Mucosa of stomach (tissue), 1 donor: ENCODE data around the gene CASP5.

Experiments used
- H3K27me3 ChIP-seq: one replicate; pipeline ENCODE4 v1.7.0; 2013; ENCODE audit warnings: mild to moderate bottlenecking, low read length; ENCODE audit not compliant: control insufficient read depth, insufficient read depth
- H3K36me3 ChIP-seq: one replicate; pipeline ENCODE4 v1.7.0; 2013; ENCODE audit warnings: low read length; ENCODE audit not compliant: control insufficient read depth, insufficient read depth
- H3K4me1 ChIP-seq: one replicate; pipeline ENCODE4 v1.7.0; 2013; ENCODE audit warnings: mild to moderate bottlenecking, low read length; ENCODE audit not compliant: control insufficient read depth, insufficient read depth
- H3K4me3 ChIP-seq: one replicate; pipeline ENCODE4 v1.7.0; 2013; ENCODE audit warnings: low read length
- H3K9ac ChIP-seq: one replicate; pipeline ENCODE4 v1.7.0; 2013; ENCODE audit warnings: mild to moderate bottlenecking, low read length, moderate library complexity
- H3K9me3 ChIP-seq: one replicate; pipeline ENCODE4 v1.7.0; 2013; ENCODE audit warnings: mild to moderate bottlenecking, low read length, moderate library complexity; ENCODE audit not compliant: control insufficient read depth
- donor health status: Pancreatic carcinoma.

CASP5 gene

DNA sequence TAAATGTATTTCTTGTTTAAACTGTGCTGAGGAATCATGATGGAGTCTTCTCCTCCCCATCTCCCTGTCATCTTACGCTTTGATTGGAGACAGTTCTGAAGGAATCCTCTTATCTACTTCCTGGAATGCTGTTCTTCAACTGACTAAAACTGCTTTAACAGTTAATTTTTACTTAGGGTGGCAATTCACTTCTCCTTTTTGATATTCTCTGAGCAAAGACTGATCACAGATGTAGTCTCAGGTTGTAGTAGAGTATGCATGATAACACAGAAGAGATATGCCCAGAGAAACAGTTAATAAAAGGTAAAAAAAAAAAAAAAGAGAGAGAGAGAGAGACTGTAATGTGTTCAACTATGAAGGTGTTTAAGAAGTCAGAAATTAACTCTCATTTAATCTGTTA, 1.4 kb upstream of the CASP5 start:
- Histone ChIP-seq H3K4me1 (peaks cover 17% of the 10 kb centered on the region), H3K4me3 (no peak overlapping the region), H3K9me3 (no peaks in the 10 kb centered on the region), H3K9ac (no peak overlapping the region), H3K27me3 (no peaks in the 10 kb centered on the region), H3K36me3 (no peaks in the 10 kb centered on the region)

DNA sequence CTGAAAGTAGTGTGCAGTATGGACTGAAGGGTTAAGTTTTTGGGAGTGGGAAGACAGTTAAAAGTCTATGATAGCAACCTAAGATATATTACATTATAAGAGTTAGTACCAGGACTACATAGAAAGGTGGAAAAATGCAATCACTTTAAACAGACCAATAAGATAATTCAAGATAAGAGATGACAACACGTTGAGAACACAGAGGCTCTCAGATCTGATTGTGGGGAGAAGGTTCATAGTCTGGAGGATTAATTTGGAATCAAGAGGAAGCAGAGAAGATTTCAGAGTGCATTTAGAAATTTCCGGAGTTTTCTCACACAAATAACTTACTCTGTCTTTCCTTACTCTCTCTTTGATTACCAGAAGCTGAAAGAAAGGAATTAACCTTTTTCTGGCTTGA, 441 bp downstream of the CASP5 start:
- H3K4me1 ChIP-seq, result peaks cover 11% of the 10 kb centered on the region
- H3K4me3 ChIP-seq, result no peak overlapping the region
- no peaks in the 10 kb centered on the region for H3K9me3 ChIP-seq
- no peak overlapping the region for H3K9ac ChIP-seq
- H3K36me3 ChIP-seq, result no peaks in the 10 kb centered on the region
- no peaks in the 10 kb centered on the region for H3K27me3 ChIP-seq

DNA sequence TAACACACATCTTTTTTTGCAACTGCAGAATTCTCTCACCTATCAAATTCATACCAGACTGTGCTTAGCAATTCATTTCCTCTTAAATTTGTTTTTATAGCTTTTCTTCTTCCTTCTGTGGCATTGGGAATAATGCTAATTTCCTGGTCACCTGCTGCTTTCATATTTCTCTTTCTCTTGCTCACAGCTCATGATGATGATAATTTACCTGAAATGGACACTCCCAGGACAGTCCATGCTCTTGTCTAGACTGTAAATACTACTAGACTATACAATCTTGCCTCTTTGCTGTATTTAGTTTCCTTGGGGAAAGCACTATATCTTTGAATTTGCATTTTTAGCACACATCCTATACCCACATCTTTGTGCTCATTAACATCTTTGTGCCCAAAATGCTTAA, 15.5 kb downstream of the CASP5 start:
- H3K36me3 ChIP-seq, result no peaks in the 10 kb centered on the region

DNA sequence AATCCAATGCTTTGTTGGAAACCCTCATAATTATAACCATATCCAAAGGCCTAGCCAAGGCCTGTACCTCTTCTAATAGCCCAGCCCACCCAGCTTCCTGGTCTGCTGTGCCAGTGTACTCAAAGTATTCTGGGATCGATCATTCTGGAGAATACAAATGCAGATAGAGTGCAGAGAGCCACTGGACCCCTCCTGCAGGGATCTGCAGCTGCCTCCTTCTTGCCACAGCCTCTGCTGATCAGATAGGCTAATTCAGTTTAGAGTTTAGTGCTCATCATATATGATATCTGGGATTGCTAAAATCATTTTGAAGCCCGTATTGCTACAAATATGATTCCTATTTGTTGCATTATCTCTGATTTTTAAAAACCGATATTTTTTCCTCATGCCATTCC, 17.5 kb downstream of the CASP5 start:
- Histone ChIP-seq H3K4me1 (no peaks in the 10 kb centered on the region), H3K36me3 (no peaks in the 10 kb centered on the region), H3K4me3 (no peak overlapping the region), H3K9me3 (no peaks in the 10 kb centered on the region), H3K9ac (no peak overlapping the region), H3K27me3 (no peaks in the 10 kb centered on the region)

More for the DNA sequence above, 15.5 kb downstream of the CASP5 start:
- Histone ChIP-seq H3K4me1 (no peaks in the 10 kb centered on the region), H3K27me3 (no peaks in the 10 kb centered on the region), H3K4me3 (no peak overlapping the region), H3K9me3 (no peaks in the 10 kb centered on the region), H3K9ac (no peak overlapping the region)

DNA sequence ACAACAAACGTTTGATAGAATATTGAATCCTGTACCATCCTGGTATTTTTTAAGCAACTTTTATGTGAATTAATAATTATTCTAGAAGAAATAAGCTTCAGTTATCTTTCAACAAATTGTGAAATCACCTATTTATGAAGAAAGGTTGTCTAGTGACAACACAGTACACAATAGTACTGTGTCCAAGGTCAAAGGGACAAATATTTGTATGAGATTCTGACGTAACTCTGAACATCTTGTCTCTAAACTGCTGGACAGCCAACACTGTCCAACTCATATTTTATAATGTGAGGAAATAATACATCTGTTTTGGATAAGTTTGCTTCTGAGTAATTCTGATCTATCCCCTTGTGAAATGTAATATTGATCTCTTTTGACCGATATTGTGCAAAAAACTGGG, 18.9 kb downstream of the CASP5 start:
- H3K9ac ChIP-seq, result no peak overlapping the region
- H3K9me3 ChIP-seq, result no peaks in the 10 kb centered on the region
- H3K4me3 ChIP-seq, result no peak overlapping the region

DNA sequence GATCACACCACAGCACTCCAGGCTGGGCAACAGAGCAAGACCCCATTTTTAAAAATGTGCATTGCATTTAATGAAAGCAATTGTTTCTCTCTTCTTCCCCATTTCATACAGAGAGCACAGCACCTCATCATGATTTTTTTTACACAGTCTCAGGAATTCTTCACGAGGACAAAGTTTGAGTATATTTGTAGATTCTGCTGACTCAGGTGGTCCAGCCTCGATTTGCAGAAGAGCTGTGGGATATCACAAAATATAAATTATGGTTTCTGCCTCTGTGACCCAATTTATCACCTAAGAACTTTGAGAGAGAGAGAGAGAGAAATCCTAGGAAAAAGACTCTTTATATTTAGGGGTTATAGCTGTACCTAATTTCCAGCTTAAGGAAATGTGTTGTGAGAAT, 19.8 kb downstream of the CASP5 start:
- no peaks in the 10 kb centered on the region for H3K9me3 ChIP-seq
- no peaks in the 10 kb centered on the region for H3K4me1 ChIP-seq
- no peak overlapping the region for H3K4me3 ChIP-seq
- H3K36me3 ChIP-seq, result no peaks in the 10 kb centered on the region
- H3K9ac ChIP-seq, result no peak overlapping the region
- H3K27me3 ChIP-seq, result no peaks in the 10 kb centered on the region

More for the DNA sequence above, 18.9 kb downstream of the CASP5 start:
- Histone ChIP-seq H3K27me3 (no peaks in the 10 kb centered on the region), H3K36me3 (no peaks in the 10 kb centered on the region), H3K4me1 (no peaks in the 10 kb centered on the region)

DNA sequence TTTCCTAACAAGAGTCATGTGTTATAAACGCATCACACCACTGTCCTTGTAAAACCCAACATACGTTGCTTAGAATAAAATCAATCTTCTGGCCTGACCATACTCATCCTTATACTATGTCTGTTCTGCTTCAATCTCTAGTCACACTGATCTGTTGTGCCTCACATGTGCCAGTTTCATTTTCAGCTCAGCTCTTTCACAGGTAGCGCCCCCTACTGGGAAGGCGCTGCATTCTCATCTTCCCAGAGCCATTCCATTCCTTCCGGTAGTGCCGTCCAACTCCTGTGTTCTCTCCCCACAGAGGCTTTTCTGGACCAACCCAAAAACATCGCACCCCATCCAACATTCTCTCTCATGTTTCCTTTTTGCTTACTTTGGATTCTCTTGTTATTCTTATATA, 22.2 kb downstream of the CASP5 start:
- Histone ChIP-seq H3K9ac (no peak overlapping the region), H3K9me3 (no peaks in the 10 kb centered on the region), H3K4me3 (no peak overlapping the region), H3K4me1 (no peaks in the 10 kb centered on the region), H3K27me3 (no peaks in the 10 kb centered on the region), H3K36me3 (no peaks in the 10 kb centered on the region)

DNA sequence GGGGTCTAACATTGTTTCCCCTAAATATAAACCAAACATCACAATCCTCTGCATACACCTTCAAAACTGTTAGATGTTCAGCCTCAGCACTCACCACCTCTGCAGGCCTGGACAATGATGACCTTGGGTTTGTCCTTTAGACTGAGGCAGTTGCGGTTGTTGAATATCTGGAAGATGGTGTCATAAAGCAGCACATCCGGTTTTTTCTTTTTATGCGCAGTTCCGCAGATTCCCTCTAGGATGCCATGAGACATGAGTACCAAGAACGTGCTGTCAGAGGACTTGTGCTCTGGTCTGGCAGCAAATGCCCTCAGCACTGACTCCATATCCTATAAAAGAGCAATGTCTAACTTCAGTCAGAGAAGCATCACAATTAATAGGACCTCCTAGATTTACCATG, 22.8 kb downstream of the CASP5 start:
- Histone ChIP-seq H3K4me1 (no peaks in the 10 kb centered on the region), H3K9ac (no peak overlapping the region), H3K27me3 (no peaks in the 10 kb centered on the region), H3K36me3 (no peaks in the 10 kb centered on the region), H3K4me3 (no peak overlapping the region), H3K9me3 (no peaks in the 10 kb centered on the region)

DNA sequence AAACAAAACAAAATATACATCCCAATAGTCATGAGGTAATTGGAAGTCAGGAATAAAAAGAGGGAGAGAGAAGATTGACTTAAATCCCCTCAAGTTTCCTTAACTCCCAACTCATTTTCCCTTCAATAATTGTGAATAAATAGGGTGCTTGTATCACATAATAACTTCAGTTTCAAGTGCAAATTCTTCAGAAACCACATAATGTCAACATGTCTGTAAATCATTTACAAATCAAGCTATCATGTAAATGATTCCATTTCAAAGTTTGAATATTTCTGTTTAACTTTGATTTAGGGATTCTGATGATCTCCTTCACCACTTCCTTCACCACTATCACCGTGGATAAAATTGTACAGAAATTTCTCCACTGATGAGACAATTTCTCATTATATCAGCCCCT, 23.2 kb downstream of the CASP5 start:
- no peaks in the 10 kb centered on the region for H3K4me1 ChIP-seq
- no peak overlapping the region for H3K4me3 ChIP-seq
- no peaks in the 10 kb centered on the region for H3K27me3 ChIP-seq
- H3K9me3 ChIP-seq, result no peaks in the 10 kb centered on the region
- H3K36me3 ChIP-seq, result no peaks in the 10 kb centered on the region
- H3K9ac ChIP-seq, result no peak overlapping the region

DNA sequence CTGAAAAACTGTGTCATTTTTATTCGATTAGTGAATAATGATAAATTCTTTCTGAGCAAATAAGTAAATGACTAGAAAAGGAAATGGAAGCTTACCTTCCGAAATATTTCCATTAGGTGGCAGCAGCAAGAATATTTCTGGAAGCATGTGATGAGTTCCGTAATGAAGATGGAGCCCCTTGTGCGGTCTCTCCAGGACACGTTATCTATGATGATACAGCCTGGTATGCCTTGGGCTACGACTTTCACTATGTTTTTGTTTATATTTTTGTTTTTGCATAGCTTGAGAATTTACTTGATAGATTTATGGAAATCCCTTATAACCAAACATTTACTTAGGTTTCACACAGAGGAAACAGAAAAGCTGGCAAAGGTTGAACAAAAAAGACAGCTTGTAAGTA, 25.7 kb downstream of the CASP5 start:
- Histone ChIP-seq H3K4me1 (no peaks in the 10 kb centered on the region), H3K36me3 (no peaks in the 10 kb centered on the region), H3K4me3 (no peak overlapping the region), H3K9ac (no peak overlapping the region), H3K9me3 (no peaks in the 10 kb centered on the region), H3K27me3 (no peaks in the 10 kb centered on the region)

DNA sequence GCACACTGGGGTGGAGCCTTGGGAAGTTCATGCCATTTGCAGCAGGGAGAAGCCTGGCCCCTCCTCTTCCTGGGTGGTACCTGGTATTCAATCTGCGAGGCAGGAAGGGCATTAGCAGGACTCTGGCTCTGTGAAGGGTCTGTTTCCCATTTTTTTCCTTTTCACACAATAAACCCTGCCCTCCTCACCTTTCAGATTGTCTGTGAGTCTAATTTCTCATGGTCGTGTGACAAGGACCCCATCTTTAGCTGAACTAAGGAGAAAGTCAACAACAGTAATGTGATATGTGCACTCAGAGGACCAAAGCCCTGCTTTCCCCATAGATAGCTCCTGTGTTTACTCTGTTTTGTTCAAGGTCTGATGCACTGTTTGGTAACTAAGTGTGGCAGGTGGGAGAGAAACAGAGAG, 28.0 kb downstream of the CASP5 start:
- Histone ChIP-seq H3K4me1 (no peaks in the 10 kb centered on the region), H3K4me3 (no peak overlapping the region), H3K36me3 (no peaks in the 10 kb centered on the region), H3K9ac (no peak overlapping the region), H3K27me3 (no peaks in the 10 kb centered on the region), H3K9me3 (no peaks in the 10 kb centered on the region)

DNA sequence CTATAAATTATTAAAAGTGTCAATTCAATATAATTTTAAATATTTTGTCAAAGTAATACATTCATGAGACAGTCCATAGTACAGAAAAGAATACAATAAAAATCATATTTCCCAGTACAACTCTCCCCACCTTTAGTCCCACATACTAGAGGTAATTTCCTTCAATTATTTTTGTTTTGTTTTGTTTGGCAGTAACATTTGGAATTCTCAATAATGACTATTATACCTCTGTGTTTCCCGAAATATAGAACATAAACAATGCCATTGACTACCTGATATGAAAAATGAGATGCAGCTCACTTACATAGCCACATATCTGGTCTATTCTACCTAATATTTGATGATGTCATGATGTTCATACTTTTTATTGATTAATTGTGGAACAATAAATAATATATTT, 30.2 kb downstream of the CASP5 start:
- Histone ChIP-seq H3K9ac (no peak overlapping the region), H3K9me3 (no peaks in the 10 kb centered on the region), H3K4me1 (no peaks in the 10 kb centered on the region), H3K27me3 (no peaks in the 10 kb centered on the region), H3K36me3 (no peaks in the 10 kb centered on the region), H3K4me3 (no peak overlapping the region)

DNA sequence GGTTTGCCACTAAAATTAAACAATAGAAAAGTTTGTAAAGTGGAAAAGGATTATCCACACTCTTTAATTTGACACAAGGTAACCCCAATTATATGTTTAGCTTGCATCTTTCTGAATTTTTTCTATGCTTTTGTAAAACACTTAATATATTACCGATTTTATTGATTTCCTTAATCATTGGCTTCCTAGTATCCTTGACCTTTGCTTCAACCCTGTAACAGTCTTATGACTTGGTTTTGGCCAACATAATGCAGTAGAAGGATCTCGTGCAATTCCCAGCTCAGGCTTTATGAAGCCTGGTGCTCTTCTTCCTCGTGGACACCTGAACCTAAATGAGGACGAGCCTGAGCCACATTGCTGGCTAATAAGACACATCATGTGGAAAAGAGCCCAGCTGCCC, 31.0 kb downstream of the CASP5 start:
- Histone ChIP-seq H3K27me3 (no peaks in the 10 kb centered on the region), H3K9ac (no peak overlapping the region), H3K4me3 (no peak overlapping the region), H3K4me1 (no peaks in the 10 kb centered on the region), H3K9me3 (no peaks in the 10 kb centered on the region), H3K36me3 (no peaks in the 10 kb centered on the region)
